Endothelial cell of umbilical vein (primary cell): Measurements from ENCODE around the gene CWF19L2. TPM values are rescaled to one million over a fixed set of nuclear protein-coding genes. Genes with fewer than 3 reads are reported as not detected.

Source experiments
- BruUV-seq: library from RNA; stranded (reverse); fragments of 400-500 nt; replicated peaks from 2 replicates; lab custom pipeline; 2021; lab: Mats Ljungman, UMichigan
- CTCF ChIA-PET: fragments of 300-600, 350-600 bp; sonication (Branson Sonifier 250); formaldehyde crosslinking; loops from one replicate; lab custom pipeline; 2021; ENCODE audit warnings: antibody characterized with exemption, inconsistent platforms; lab: Charles Lee
- POLR2A ChIA-PET: fragments of 300-600, 350-600 bp; sonication (Branson Sonifier 250); formaldehyde crosslinking; loops from one replicate; lab custom pipeline; 2021; ENCODE audit warnings: antibody characterized with exemption, inconsistent platforms; lab: Charles Lee
- DNase-seq: peaks from one replicate; pipeline ENCODE4 v3.0.0-alpha.2; 2011; ENCODE audit warnings: low read depth, low spot score
- FAIRE-seq: peaks from 2 replicates; lab custom pipeline; 2011; peaks lifted over from hg19 to GRCh38; lab: Jason Lieb, UNC
- H2AFZ ChIP-seq: 2 replicates; pipeline ENCODE4 v1.6.0; 2012; ENCODE audit warnings: low read depth, low read length, control low read depth, inconsistent platforms
- H3K27ac ChIP-seq: 2 replicates; pipeline ENCODE4 v1.5.1; 2011; ENCODE audit warnings: low read depth, mild to moderate bottlenecking, control low read depth, low read length, moderate library complexity; ENCODE audit not compliant: insufficient read depth
- H3K27me3 ChIP-seq, 2 experiments: 2 replicates each; pipeline versions ENCODE4 v1.6.0 to v1.6.1; 2011; ENCODE audit warnings: low read length in 2 of 2, mixed read lengths in 1 of 2; ENCODE audit not compliant: control insufficient read depth in 2 of 2, insufficient read depth in 2 of 2
- H3K36me3 ChIP-seq, 2 experiments: 2 replicates in 1 of 2; 3 replicates in 1 of 2; pipeline ENCODE4 v1.5.1; 2011; ENCODE audit warnings: low read length in 2 of 2, mild to moderate bottlenecking in 1 of 2, moderate library complexity in 1 of 2; ENCODE audit not compliant: control insufficient read depth in 2 of 2, insufficient read depth in 2 of 2; ENCODE audit errors: extremely low read depth in 1 of 2
- H3K4me1 ChIP-seq: 3 replicates; pipeline ENCODE4 v1.5.1; 2011; ENCODE audit warnings: mild to moderate bottlenecking, low read length; ENCODE audit not compliant: control insufficient read depth, insufficient read depth; ENCODE audit errors: extremely low read depth
- H3K4me2 ChIP-seq: 2 replicates; pipeline ENCODE4 v1.6.1; 2011; ENCODE audit warnings: low read length, control low read depth, mixed read lengths; ENCODE audit not compliant: insufficient read depth
- H3K4me3 ChIP-seq, 3 experiments: fragments of 200-600 bp in 1 of 3; sonication (generic), shearing (Covaris generic) in 1 of 3; replicated peaks in 1 of 3; 2 replicates each; pipeline ENCODE4 v1.5.1; 2011 to 2016; ENCODE audit warnings: control low read depth in 3 of 3, low read length in 3 of 3, mild to moderate bottlenecking in 2 of 3, inconsistent platforms in 1 of 3, low read depth in 1 of 3, moderate library complexity in 1 of 3; ENCODE audit not compliant: insufficient read depth in 1 of 3
- H3K79me2 ChIP-seq: 2 replicates; pipeline ENCODE4 v1.6.0; 2012; ENCODE audit warnings: low read length, inconsistent platforms; ENCODE audit not compliant: control insufficient read depth, insufficient read depth
- H3K9ac ChIP-seq: replicated peaks from 2 replicates; pipeline ENCODE3; 2011; ENCODE audit warnings: low read length, control low read depth; ENCODE audit not compliant: insufficient read depth; ENCODE audit errors: extremely low read depth
- H3K9me1 ChIP-seq: replicated peaks from 3 replicates; pipeline ENCODE4 v1.6.0; 2011; ENCODE audit warnings: mild to moderate bottlenecking, low read length; ENCODE audit not compliant: control insufficient read depth, insufficient read depth; ENCODE audit errors: extremely low read depth
- H3K9me3 ChIP-seq: replicated peaks from 2 replicates; pipeline ENCODE4 v1.5.1; 2012; ENCODE audit warnings: low read length, inconsistent platforms; ENCODE audit not compliant: control insufficient read depth, insufficient read depth
- H4K20me1 ChIP-seq: replicated peaks from 2 replicates; pipeline ENCODE3; 2011; ENCODE audit warnings: mild to moderate bottlenecking, low read length; ENCODE audit not compliant: control insufficient read depth, insufficient read depth; ENCODE audit errors: extremely low read depth
- EZH2 ChIP-seq: IDR thresholded peaks from 2 replicates; pipeline ENCODE4 v1.6.1; 2012; ENCODE audit warnings: borderline replicate concordance, low read depth, mild to moderate bottlenecking, moderate library complexity, low read length, inconsistent platforms; ENCODE audit not compliant: severe bottlenecking
- FOS ChIP-seq: IDR thresholded peaks from 2 replicates; pipeline ENCODE4 v1.6.1; 2011; ENCODE audit warnings: mild to moderate bottlenecking, low read length, moderate library complexity, borderline replicate concordance; ENCODE audit not compliant: insufficient read depth
- GATA2 ChIP-seq: IDR thresholded peaks from 2 replicates; pipeline ENCODE4 v1.7.0; 2011; ENCODE audit warnings: low read depth, mild to moderate bottlenecking, moderate library complexity, mixed read lengths, low read length; ENCODE audit not compliant: insufficient read length, insufficient read depth
- JUN ChIP-seq: IDR thresholded peaks from 2 replicates; pipeline ENCODE4 v1.6.1; 2011; ENCODE audit warnings: borderline replicate concordance, low read depth; ENCODE audit not compliant: insufficient read length, insufficient read depth
- MYC ChIP-seq: IDR thresholded peaks from one replicate; pipeline ENCODE4 v1.6.1; 2011; ENCODE audit warnings: mild to moderate bottlenecking, low read depth, low read length
- POLR2A ChIP-seq: IDR thresholded peaks from 2 replicates; pipeline ENCODE4 v1.6.1; 2012; ENCODE audit warnings: low read depth, mild to moderate bottlenecking, control low read depth, low read length
- POLR2AphosphoS5 ChIP-seq: IDR thresholded peaks from 2 replicates; pipeline ENCODE4 v1.6.1; 2012; ENCODE audit warnings: low read depth, mild to moderate bottlenecking, control low read depth, low read length, moderate library complexity; ENCODE audit not compliant: insufficient read depth
- dilution Hi-C: fragments of 300-500 bp; cut with MboI; formaldehyde crosslinking; loops from one replicate; pipeline ENCODE4 v1.15.0; 2019; ENCODE audit warnings: low sequenced_read_pairs; ENCODE audit not compliant: extremely low pct_ligation_motif_present
- intact Hi-C: fragments of 100-400 bp; cut with micrococcal nuclease; formaldehyde crosslinking; loops from one replicate; pipeline ENCODE4 v1.10.0; 2022
- polyA plus RNA-seq, 4 experiments: library from polyadenylated mRNA; depleted of rRNA in 3 of 4; stranded (reverse) in 3 of 4; unstranded in 1 of 4; fragments of >200 nt; gene quantifications; 2 replicates each; pipeline versions ENCODE4 v1.2.1 to v1.2.3, GENCODE V29; 2011 to 2012; ENCODE audit warnings: missing spikeins in 1 of 4
- total RNA-seq: library from RNA; stranded (reverse); gene quantifications from 2 replicates; pipeline ENCODE4 v1.2.3, GENCODE V29; 2021
- TF ChIP-seq, protein P1 (sequence below), 2 donors: IDR thresholded peaks; 1 replicate in 1 of 2; 2 replicates in 1 of 2; pipeline ENCODE4 v1.5.1; 2011; ENCODE audit warnings: low read length in 2 of 2, mild to moderate bottlenecking in 2 of 2, moderate library complexity in 2 of 2, control low read depth in 1 of 2, inconsistent platforms in 1 of 2, low read depth in 1 of 2; ENCODE audit not compliant: insufficient read depth in 1 of 2; ENCODE audit errors: extremely low read depth in 1 of 2
- TF ChIP-seq, protein P2 (sequence below): IDR thresholded peaks from 2 replicates; pipeline ENCODE4 v1.6.1; 2011; ENCODE audit not compliant: insufficient read depth, insufficient read length

The CWF19L2 gene
- total and polyA plus RNA-seq, 2 donors (not counting 3 experiments of a cell fraction or from before 2014, with no cell fraction given): 1.4 to 11.8 TPM

DNA sequence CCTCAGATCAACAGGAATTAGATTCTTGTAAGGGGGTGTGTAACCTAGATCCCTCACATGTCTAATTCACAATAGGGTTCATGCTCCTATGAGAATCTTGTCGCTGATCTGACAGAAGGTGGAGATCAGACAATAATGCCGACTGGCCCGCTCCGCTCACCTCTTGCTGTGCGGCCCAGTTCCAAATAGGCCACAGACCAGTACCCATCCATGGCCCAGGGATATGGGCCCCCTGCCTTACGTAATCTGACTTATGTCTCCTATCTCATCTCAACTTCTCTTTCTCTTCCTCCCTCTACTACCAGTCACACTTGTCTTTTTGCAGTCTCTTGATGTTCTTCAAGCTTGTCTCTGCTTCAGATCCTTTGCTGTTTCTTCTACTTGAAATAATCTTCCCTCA is 70.0 kb downstream of the CWF19L2 start:
- H3K36me3 ChIP-seq: no peaks in the 10 kb centered on the region
- H3K4me2 ChIP-seq: no peak overlapping the region
- H3K4me1 ChIP-seq: no peaks in the 10 kb centered on the region
- intact Hi-C loops (no loop called here), dilution Hi-C loops (no loop called here)
- no peaks in the 10 kb centered on the region for H3K9me3 ChIP-seq
- DNase-seq: no peak
- BruUV-seq: no TSS peak
- no peak for FAIRE-seq
- TF ChIP-seq POLR2AphosphoS5 (no peak), POLR2A (no peak), JUN (no peak), MYC (no peak), FOS (no peak), GATA2 (no peak), EZH2 (no peak)
- TF ChIP-seq, protein P1, sequence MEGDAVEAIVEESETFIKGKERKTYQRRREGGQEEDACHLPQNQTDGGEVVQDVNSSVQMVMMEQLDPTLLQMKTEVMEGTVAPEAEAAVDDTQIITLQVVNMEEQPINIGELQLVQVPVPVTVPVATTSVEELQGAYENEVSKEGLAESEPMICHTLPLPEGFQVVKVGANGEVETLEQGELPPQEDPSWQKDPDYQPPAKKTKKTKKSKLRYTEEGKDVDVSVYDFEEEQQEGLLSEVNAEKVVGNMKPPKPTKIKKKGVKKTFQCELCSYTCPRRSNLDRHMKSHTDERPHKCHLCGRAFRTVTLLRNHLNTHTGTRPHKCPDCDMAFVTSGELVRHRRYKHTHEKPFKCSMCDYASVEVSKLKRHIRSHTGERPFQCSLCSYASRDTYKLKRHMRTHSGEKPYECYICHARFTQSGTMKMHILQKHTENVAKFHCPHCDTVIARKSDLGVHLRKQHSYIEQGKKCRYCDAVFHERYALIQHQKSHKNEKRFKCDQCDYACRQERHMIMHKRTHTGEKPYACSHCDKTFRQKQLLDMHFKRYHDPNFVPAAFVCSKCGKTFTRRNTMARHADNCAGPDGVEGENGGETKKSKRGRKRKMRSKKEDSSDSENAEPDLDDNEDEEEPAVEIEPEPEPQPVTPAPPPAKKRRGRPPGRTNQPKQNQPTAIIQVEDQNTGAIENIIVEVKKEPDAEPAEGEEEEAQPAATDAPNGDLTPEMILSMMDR (IDR thresholded peaks at IDR 0.05; ENCODE audit: extremely low read depth in 1 of 2, insufficient read depth in 1 of 2, low read depth in 1 of 2, low read length in 2 of 2): no peak
- TF ChIP-seq, protein P2, sequence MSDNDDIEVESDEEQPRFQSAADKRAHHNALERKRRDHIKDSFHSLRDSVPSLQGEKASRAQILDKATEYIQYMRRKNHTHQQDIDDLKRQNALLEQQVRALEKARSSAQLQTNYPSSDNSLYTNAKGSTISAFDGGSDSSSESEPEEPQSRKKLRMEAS: no peak
- H3K9me1 ChIP-seq: no peaks in the 10 kb centered on the region
- no peaks in the 10 kb centered on the region for H3K79me2 ChIP-seq
- H4K20me1 ChIP-seq: no peaks in the 10 kb centered on the region
- H2AFZ ChIP-seq: no peak overlapping the region
- H3K4me3 ChIP-seq: no peak overlapping the region
- H3K27ac ChIP-seq: no peak overlapping the region
- H3K27me3 ChIP-seq: no peaks in the 10 kb centered on the region
- ChIA-PET CTCF (no interaction called here), POLR2A (no interaction called here)
- H3K9ac ChIP-seq: no peak overlapping the region
